Measurements from ENCODE around the gene LRIG1.

DNA sequence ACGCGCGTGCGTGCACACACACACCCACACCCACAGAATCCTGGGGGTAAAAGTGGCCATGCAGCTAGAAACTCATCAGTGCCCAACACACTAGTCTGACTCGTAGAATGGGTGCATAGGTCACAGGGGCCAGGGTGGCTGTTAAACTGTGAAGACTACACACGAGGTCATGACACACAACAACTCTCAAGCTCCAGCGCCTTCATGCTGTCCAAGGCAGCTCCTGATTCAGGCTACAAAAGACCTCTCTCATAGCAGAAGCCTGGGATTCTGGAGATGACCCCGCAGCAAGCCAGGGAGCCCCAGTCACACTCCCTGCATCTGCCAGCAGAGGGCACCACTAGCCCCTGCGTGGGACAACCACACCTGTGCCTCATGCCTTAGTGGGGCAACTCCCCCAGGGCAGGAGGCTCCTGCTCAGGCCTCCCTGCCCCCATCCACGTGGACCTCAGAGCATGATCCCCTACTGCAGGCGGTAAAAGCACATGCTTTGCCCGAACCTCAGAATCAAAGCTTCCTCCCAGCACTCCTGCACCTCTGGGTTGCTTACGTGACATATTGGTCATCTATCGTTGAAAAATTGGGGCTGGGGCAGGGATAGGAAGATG is 93.1 kb downstream of the LRIG1 start:
- TF ChIP-seq BCL11A (IDR thresholded peaks at IDR 0.05; ENCODE audit: low read depth, low read length) (no peak), MYC (IDR thresholded peaks at IDR 0.05; ENCODE audit: insufficient read depth, insufficient read length, insufficient replicate concordance, low read length, severe bottlenecking) (peak; percentile 30), RAD21 (IDR thresholded peaks at IDR 0.05; ENCODE audit: insufficient read depth, low read depth, low read length) (peak; percentile 94), BRCA1 (IDR thresholded peaks at IDR 0.05; ENCODE audit: low read depth, low read length) (no peak)
- TF ChIP-seq, protein P1, sequence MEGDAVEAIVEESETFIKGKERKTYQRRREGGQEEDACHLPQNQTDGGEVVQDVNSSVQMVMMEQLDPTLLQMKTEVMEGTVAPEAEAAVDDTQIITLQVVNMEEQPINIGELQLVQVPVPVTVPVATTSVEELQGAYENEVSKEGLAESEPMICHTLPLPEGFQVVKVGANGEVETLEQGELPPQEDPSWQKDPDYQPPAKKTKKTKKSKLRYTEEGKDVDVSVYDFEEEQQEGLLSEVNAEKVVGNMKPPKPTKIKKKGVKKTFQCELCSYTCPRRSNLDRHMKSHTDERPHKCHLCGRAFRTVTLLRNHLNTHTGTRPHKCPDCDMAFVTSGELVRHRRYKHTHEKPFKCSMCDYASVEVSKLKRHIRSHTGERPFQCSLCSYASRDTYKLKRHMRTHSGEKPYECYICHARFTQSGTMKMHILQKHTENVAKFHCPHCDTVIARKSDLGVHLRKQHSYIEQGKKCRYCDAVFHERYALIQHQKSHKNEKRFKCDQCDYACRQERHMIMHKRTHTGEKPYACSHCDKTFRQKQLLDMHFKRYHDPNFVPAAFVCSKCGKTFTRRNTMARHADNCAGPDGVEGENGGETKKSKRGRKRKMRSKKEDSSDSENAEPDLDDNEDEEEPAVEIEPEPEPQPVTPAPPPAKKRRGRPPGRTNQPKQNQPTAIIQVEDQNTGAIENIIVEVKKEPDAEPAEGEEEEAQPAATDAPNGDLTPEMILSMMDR (IDR thresholded peaks at IDR 0.05 in 2 of 3, conservative IDR thresholded peaks at IDR 0.05 in 1 of 3; ENCODE audit: control insufficient read depth in 2 of 3, extremely low read depth in 1 of 3, insufficient read depth in 1 of 3, low read depth in 3 of 3, low read length in 3 of 3), result peak; percentile 85 to 96 (median 93)
